SK-N-SH (cell line): ENCODE measurements around the gene RNF133.

ENCODE experiments used
- CHD2 ChIP-seq: fragments of 150-350 bp; IDR thresholded peaks from 2 replicates; pipeline ENCODE4 v1.6.1; 2018; ENCODE audit warnings: low read length; ENCODE audit not compliant: partially characterized antibody
- EP300 ChIP-seq, 2 experiments: IDR thresholded peaks; 2 replicates each; pipeline versions ENCODE4 v1.4.0 to v1.6.1; 2012; ENCODE audit warnings: borderline replicate concordance in 1 of 2, low read depth in 1 of 2, low read length in 1 of 2
- EZH2phosphoT487 ChIP-seq: fragments of 200-600 bp; sonication (generic); IDR thresholded peaks from 2 replicates; pipeline ENCODE4 v1.6.1; 2017; ENCODE audit warnings: low read depth, mixed run types, mild to moderate bottlenecking, antibody characterized with exemption, moderate library complexity, borderline replicate concordance
- FOXJ3 ChIP-seq: sonication (generic); formaldehyde crosslinking; IDR thresholded peaks from 2 replicates; pipeline ENCODE4 v1.5.1; 2020; ENCODE audit warnings: mild to moderate bottlenecking, missing genetic modification reagents
- JUND ChIP-seq: IDR thresholded peaks from 2 replicates; pipeline ENCODE4 v1.4.0; 2012
- MEF2A ChIP-seq: IDR thresholded peaks from 2 replicates; pipeline ENCODE4 v1.4.0; 2012; ENCODE audit warnings: low read depth, borderline replicate concordance
- MXI1 ChIP-seq: IDR thresholded peaks from 2 replicates; pipeline ENCODE4 v1.6.1; 2012; ENCODE audit warnings: mild to moderate bottlenecking, low read depth, low read length, improper control_type of control experiment
- POLR2AphosphoS5 ChIP-seq: IDR thresholded peaks from 2 replicates; pipeline ENCODE4 v1.6.1; 2012; ENCODE audit warnings: low read depth, low read length
- RAD21 ChIP-seq: IDR thresholded peaks from 2 replicates; pipeline ENCODE4 v1.6.1; 2012; ENCODE audit warnings: mild to moderate bottlenecking, low read length
- REST ChIP-seq: IDR thresholded peaks from 2 replicates; pipeline ENCODE4 v1.6.1; 2012; ENCODE audit warnings: mild to moderate bottlenecking, low read depth, low read length, moderate library complexity
- SMC3 ChIP-seq: IDR thresholded peaks from 2 replicates; pipeline ENCODE4 v1.6.1; 2012; ENCODE audit warnings: low read depth, low read length, improper control_type of control experiment
- ZBTB33 ChIP-seq: IDR thresholded peaks from 2 replicates; pipeline ENCODE4 v1.4.0; 2012; ENCODE audit warnings: low read depth, borderline replicate concordance
- TF ChIP-seq, protein P1 (sequence below): fragments of 200-600 bp; sonication (generic); IDR thresholded peaks from 2 replicates; pipeline ENCODE4 v1.6.1; 2017; ENCODE audit warnings: antibody characterized with exemption, mild to moderate bottlenecking, moderate library complexity

DNA sequence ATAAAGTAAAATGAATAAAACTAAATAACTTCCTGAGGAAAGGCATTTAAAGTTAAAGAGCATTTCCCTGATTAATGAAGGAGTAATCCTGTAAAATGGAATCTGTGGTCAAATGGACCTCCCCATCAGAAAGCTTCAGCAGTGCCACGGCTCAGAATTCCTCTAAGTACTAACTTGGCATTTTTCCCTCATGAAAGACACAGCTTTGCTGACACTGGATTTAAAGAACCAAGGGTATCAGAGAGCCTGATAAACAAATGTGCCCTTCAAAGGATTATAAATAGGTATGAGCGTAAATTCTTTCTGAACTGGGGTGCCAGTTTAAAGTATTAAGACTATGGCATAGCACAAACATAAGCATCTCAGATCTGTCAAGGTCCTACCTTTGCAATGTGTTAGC lies 28.0 kb upstream of the RNF133 start:
- TF ChIP-seq REST (no peak), ZBTB33 (no peak), EP300 (IDR thresholded peaks at IDR 0.05; ENCODE audit: borderline replicate concordance in 1 of 2, low read depth in 1 of 2, low read length in 1 of 2) (no peak), FOXJ3 (no peak), EZH2phosphoT487 (no peak), POLR2AphosphoS5 (no peak), SMC3 (no peak), CHD2 (no peak), RAD21 (no peak), JUND (no peak), MEF2A (no peak), MXI1 (no peak)
- TF ChIP-seq, protein P1, sequence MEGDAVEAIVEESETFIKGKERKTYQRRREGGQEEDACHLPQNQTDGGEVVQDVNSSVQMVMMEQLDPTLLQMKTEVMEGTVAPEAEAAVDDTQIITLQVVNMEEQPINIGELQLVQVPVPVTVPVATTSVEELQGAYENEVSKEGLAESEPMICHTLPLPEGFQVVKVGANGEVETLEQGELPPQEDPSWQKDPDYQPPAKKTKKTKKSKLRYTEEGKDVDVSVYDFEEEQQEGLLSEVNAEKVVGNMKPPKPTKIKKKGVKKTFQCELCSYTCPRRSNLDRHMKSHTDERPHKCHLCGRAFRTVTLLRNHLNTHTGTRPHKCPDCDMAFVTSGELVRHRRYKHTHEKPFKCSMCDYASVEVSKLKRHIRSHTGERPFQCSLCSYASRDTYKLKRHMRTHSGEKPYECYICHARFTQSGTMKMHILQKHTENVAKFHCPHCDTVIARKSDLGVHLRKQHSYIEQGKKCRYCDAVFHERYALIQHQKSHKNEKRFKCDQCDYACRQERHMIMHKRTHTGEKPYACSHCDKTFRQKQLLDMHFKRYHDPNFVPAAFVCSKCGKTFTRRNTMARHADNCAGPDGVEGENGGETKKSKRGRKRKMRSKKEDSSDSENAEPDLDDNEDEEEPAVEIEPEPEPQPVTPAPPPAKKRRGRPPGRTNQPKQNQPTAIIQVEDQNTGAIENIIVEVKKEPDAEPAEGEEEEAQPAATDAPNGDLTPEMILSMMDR, result no peak
